Gastrocnemius medialis (tissue), 4 donors: ENCODE results near the gene KAZN. TPM values are rescaled to one million over a fixed set of nuclear protein-coding genes. Genes with fewer than 3 reads are reported as not detected.

ENCODE experiments used
- ATAC-seq, 2 donors: fragments of 150-250 bp; one replicate each; pipeline ENCODE4 v1.9.1; 2016
- DNase-seq, 2 donors: peaks; one replicate each; pipeline ENCODE4 v3.0.0-alpha.2; 2019
- H3K27ac ChIP-seq, 4 donors: fragments of 200-600 bp; sonication (generic); 1 replicate in 1 of 4; 2 replicates in 3 of 4; pipeline ENCODE4 v1.5.1; 2016 to 2018; ENCODE audit warnings: mild to moderate bottlenecking in 2 of 4, moderate library complexity in 1 of 4
- H3K27me3 ChIP-seq, 3 donors: fragments of 200-600 bp; sonication (generic) in 2 of 3; 1 replicate in 1 of 3; 2 replicates in 2 of 3; pipeline versions ENCODE4 v1.5.1 to v1.6.0; 2016 to 2019; ENCODE audit warnings: mild to moderate bottlenecking in 1 of 3, moderate library complexity in 1 of 3
- H3K36me3 ChIP-seq, 2 donors: fragments of 200-600 bp; sonication (generic) in 1 of 2; one replicate each; pipeline ENCODE4 v1.5.1; 2017 to 2018
- H3K4me1 ChIP-seq, 2 donors: fragments of 200-600 bp; sonication (generic) in 1 of 2; one replicate each; pipeline ENCODE4 v1.5.1; 2016 to 2017; ENCODE audit warnings: mild to moderate bottlenecking in 2 of 2
- H3K4me3 ChIP-seq, 4 donors: fragments of 200-600 bp; sonication (generic) in 3 of 4; 1 replicate in 1 of 4; 2 replicates in 3 of 4; pipeline ENCODE4 v1.5.1; 2016 to 2019; ENCODE audit warnings: mild to moderate bottlenecking in 2 of 4
- H3K9me3 ChIP-seq, 3 donors: fragments of 200-600 bp; sonication (generic) in 2 of 3; 1 replicate in 1 of 3; 2 replicates in 2 of 3; pipeline ENCODE4 v1.5.1; 2016 to 2019
- POLR2A ChIP-seq, 2 donors: fragments of 450-650 bp; IDR thresholded peaks; one replicate each; pipeline ENCODE4 v1.6.1; 2017; ENCODE audit warnings: antibody characterized with exemption in 2 of 2, mild to moderate bottlenecking in 2 of 2, moderate library complexity in 2 of 2
- in situ Hi-C, 4 donors: fragments of 200-750 bp; cut with MboI; loops; one replicate each; pipeline versions ENCODE4 v1.15.0 to v1.8.0; 2017; ENCODE audit warnings: low sequenced_read_pairs in 4 of 4
- intact Hi-C: fragments of 100-400 bp; cut with DNase I; formaldehyde crosslinking; loops from one replicate; pipeline ENCODE4 v1.15.1; 2023; ENCODE audit warnings: low total_unique reads
- total RNA-seq, 4 donors: library from RNA; depleted of rRNA; stranded (reverse); fragments of >200 nt; gene quantifications; one replicate each; pipeline versions ENCODE4 v1.1.0 to v1.2.3, GENCODE V29; 2016
- TF ChIP-seq, protein P1 (sequence below), 5 experiments: fragments of 450-650 bp in 3 of 5; fragments of 200-600 bp in 2 of 5; sonication (generic) in 2 of 5; IDR thresholded peaks in 4 of 5; conservative IDR thresholded peaks in 1 of 5; 1 replicate in 4 of 5; 2 replicates in 1 of 5; pipeline ENCODE4 v1.5.1; 2016 to 2019; ENCODE audit warnings: antibody characterized with exemption in 5 of 5, mild to moderate bottlenecking in 3 of 5, moderate library complexity in 3 of 5

KAZN gene
- total RNA-seq, 4 donors from 2014 or later, result 0.05 to 2.2 (median 1.00) TPM

DNA sequence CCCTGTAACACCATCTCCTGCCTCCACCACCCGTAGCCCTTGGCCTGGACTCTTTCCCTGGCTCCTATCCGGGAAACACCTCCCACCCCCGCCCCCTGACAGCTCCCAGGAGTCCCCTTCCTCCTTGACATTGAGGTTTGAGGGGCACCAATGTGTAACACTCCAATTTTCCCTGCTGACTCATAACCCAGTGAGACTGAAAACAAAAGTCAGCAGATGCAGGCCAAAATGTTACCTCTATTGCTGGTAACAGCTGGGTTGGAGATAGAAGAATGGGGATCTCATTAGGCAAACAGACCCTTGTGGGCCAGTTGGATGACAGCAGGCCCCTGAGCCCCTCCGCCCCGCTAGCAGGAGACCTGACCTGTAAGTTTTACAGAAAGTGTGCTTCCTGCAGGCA, 237.2 kb downstream of the KAZN start:
- no peaks in the 10 kb centered on the region for H3K4me1 ChIP-seq
- H3K9me3 ChIP-seq, result no peaks in the 10 kb centered on the region
- in situ Hi-C loops (no loop called here), intact Hi-C loops (no loop called here)
- DNase-seq (no peak), ATAC-seq (no peak)
- no peak overlapping the region for H3K4me3 ChIP-seq
- no peaks in the 10 kb centered on the region for H3K36me3 ChIP-seq
- H3K27ac ChIP-seq, result no peak overlapping the region
- peaks cover 0 to 2% (median 0%) of the 10 kb centered on the region in 3 donors for H3K27me3 ChIP-seq
- no peak for TF ChIP-seq POLR2A (IDR thresholded peaks at IDR 0.05)
- TF ChIP-seq, protein P1, sequence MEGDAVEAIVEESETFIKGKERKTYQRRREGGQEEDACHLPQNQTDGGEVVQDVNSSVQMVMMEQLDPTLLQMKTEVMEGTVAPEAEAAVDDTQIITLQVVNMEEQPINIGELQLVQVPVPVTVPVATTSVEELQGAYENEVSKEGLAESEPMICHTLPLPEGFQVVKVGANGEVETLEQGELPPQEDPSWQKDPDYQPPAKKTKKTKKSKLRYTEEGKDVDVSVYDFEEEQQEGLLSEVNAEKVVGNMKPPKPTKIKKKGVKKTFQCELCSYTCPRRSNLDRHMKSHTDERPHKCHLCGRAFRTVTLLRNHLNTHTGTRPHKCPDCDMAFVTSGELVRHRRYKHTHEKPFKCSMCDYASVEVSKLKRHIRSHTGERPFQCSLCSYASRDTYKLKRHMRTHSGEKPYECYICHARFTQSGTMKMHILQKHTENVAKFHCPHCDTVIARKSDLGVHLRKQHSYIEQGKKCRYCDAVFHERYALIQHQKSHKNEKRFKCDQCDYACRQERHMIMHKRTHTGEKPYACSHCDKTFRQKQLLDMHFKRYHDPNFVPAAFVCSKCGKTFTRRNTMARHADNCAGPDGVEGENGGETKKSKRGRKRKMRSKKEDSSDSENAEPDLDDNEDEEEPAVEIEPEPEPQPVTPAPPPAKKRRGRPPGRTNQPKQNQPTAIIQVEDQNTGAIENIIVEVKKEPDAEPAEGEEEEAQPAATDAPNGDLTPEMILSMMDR (IDR thresholded peaks at IDR 0.05 in 4 of 5, conservative IDR thresholded peaks at IDR 0.05 in 1 of 5), result no peak

DNA sequence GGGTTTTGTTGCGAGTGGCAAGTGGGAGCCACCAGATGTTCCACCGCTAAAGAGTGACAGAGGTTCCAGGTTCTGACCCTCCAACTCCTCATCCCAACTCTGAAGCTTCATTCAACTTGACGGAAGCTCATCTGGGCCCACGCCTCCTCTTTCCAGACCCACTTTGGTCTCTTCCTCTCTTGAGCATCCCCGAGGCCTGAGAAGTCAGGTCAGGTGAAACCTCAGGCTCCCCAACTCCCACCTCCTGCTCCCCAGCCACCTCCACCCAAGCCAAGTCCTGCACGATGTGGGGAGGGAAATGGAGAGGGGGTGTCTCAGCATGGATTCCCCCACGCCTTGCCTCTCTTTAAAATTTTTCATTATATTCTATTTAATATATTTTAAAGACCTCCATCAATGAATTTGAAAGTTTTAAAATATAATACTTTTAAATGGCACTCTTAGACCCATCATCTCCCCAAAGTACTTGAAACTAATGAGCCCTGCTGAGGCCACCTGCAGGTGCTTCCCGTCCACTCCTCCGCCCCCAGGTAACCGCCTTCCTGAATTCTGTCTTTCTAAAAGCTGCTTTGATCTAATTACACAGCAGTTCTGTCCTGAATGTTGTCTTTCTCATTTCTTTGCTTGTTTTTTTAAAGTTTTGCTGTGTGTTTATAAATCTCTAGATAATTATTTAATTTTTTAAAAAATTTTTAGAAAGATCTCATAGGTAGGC, 238.1 kb downstream of the KAZN start:
- Histone ChIP-seq H3K9me3 (no peaks in the 10 kb centered on the region), H3K27ac (no peak overlapping the region), H3K4me3 (no peak overlapping the region), H3K36me3 (no peaks in the 10 kb centered on the region), H3K4me1 (no peaks in the 10 kb centered on the region), H3K27me3 (peaks cover 0 to 2% (median 0%) of the 10 kb centered on the region in 3 donors)
- ATAC-seq (no peak), DNase-seq (no peak)
- in situ Hi-C loops (no loop called here), intact Hi-C loops (no loop called here)
- no peak for TF ChIP-seq POLR2A (IDR thresholded peaks at IDR 0.05)
- TF ChIP-seq, protein P1 (IDR thresholded peaks at IDR 0.05 in 4 of 5, conservative IDR thresholded peaks at IDR 0.05 in 1 of 5), result no peak

DNA sequence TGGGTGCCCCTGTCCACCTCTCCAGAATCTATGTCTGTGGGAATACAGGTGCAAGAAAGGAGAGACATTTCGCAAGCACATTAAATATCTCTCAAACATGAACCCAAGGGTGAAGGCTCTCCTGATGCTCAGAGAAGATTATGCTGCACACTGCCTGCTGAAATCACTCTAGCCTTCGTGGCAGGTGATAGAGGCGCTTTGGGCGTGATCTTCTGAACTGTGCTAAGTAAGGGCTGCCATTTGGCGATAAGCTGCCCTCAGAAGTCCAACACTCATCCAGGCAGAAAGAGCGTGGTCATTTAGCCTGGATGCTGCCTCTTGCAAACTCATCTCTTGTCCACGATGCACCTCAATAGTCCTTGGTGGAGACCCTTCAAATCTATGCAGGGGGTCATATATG, 241.9 kb downstream of the KAZN start:
- no peak overlapping the region for H3K4me3 ChIP-seq
- in situ Hi-C loops, result no loop called here
- H3K27ac ChIP-seq, result no peak overlapping the region
- intact Hi-C loops, result no loop called here
- TF ChIP-seq, protein P1 (IDR thresholded peaks at IDR 0.05 in 4 of 5, conservative IDR thresholded peaks at IDR 0.05 in 1 of 5), result no peak
- no peak for TF ChIP-seq POLR2A (IDR thresholded peaks at IDR 0.05)
- no peaks in the 10 kb centered on the region for H3K4me1 ChIP-seq
- H3K9me3 ChIP-seq, result no peaks in the 10 kb centered on the region
- peaks cover 0 to 6% (median 0%) of the 10 kb centered on the region in 3 donors for H3K27me3 ChIP-seq
- DNase-seq (no peak), ATAC-seq (no peak)
- no peaks in the 10 kb centered on the region for H3K36me3 ChIP-seq

DNA sequence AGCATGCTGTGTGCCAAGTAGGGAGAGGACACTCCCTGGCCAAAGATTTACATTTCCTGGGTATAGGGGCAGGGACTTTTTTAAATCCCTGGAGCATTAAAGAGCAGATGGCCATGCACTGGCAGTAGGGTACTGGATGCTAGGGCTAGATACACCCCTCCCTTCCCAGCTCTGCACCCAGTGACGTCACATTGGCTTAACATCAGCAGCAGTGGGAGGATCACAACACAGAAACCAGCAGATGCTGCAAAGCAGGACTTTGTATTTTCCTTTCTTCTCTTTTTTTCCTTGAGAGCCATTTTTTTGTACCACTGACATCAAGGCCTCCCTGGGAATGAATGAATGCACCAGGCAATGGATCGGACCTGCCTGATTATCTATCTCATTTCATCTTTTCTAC, 243.0 kb downstream of the KAZN start:
- ATAC-seq (no peak), DNase-seq (no peak)
- H3K4me1 ChIP-seq, result no peaks in the 10 kb centered on the region
- H3K27me3 ChIP-seq, result peaks cover 0 to 6% (median 0%) of the 10 kb centered on the region in 3 donors
- no peak overlapping the region for H3K27ac ChIP-seq
- in situ Hi-C loops (no loop called here), intact Hi-C loops (no loop called here)
- no peak for TF ChIP-seq POLR2A (IDR thresholded peaks at IDR 0.05)
- TF ChIP-seq, protein P1 (IDR thresholded peaks at IDR 0.05 in 4 of 5, conservative IDR thresholded peaks at IDR 0.05 in 1 of 5), result no peak
- no peaks in the 10 kb centered on the region for H3K36me3 ChIP-seq
- H3K9me3 ChIP-seq, result no peaks in the 10 kb centered on the region
- H3K4me3 ChIP-seq, result no peak overlapping the region
